HPDE6-E6E7 (cell line): ENCODE data around the gene LYVE1.

Experiments used
- DNase-seq: peaks from one replicate; pipeline ENCODE4 v3.0.0; 2011; ENCODE audit warnings: missing footprints; ENCODE audit errors: extremely low spot score

Gene LYVE1

GRCh38 chr11:10592331-10592730 lies 23.9 kb upstream of the LYVE1 start:
- peak; percentile 74 for DNase-seq

GRCh38 chr11:10591741-10592140 lies 23.3 kb upstream of the LYVE1 start:
- DNase-seq: no peak

- no peak for DNase-seq
Observed at GRCh38 chr11:10590218-10590915, 21.9 kb upstream of the LYVE1 start.

- no peak for DNase-seq
Observed at GRCh38 chr11:10588904-10589303, 20.4 kb upstream of the LYVE1 start.

GRCh38 chr11:10587995-10588394 lies 19.5 kb upstream of the LYVE1 start:
- DNase-seq: no peak

- DNase-seq: no peak
Observed at GRCh38 chr11:10587388-10587787, 18.9 kb upstream of the LYVE1 start.

GRCh38 chr11:10584071-10584501 lies 15.6 kb upstream of the LYVE1 start:
- no peak for DNase-seq

GRCh38 chr11:10581481-10582019 lies 13.1 kb upstream of the LYVE1 start:
- peak; percentile 56 for DNase-seq

GRCh38 chr11:10580623-10581022 lies 12.2 kb upstream of the LYVE1 start:
- no peak for DNase-seq

- no peak for DNase-seq
Observed at GRCh38 chr11:10579700-10580099, 11.2 kb upstream of the LYVE1 start.

- DNase-seq: no peak
Observed at GRCh38 chr11:10576035-10576398, 7.6 kb upstream of the LYVE1 start.

- DNase-seq: no peak
Observed at GRCh38 chr11:10575346-10576034, 7.0 kb upstream of the LYVE1 start.

- no peak for DNase-seq
Observed at GRCh38 chr11:10573556-10573955, 5.1 kb upstream of the LYVE1 start.

GRCh38 chr11:10573028-10573427 lies 4.6 kb upstream of the LYVE1 start:
- no peak for DNase-seq

- no peak for DNase-seq
Observed at GRCh38 chr11:10572533-10572932, 4.1 kb upstream of the LYVE1 start.

- no peak for DNase-seq
Observed at GRCh38 chr11:10567446-10567845, 1.0 kb downstream of the LYVE1 start.

GRCh38 chr11:10566257-10566957 lies 2.1 kb downstream of the LYVE1 start:
- DNase-seq: no peak

GRCh38 chr11:10565493-10565892 lies 3.0 kb downstream of the LYVE1 start:
- DNase-seq: no peak

GRCh38 chr11:10564696-10565318 lies 3.7 kb downstream of the LYVE1 start:
- no peak for DNase-seq

- no peak for DNase-seq
Observed at GRCh38 chr11:10564030-10564429, 4.4 kb downstream of the LYVE1 start.

GRCh38 chr11:10561947-10562346 lies 6.5 kb downstream of the LYVE1 start:
- DNase-seq: no peak
